SH-SY5Y (cell line): ENCODE data around the gene ZNF554.

Experiments used
- GATA2 ChIP-seq: IDR thresholded peaks from 2 replicates; pipeline ENCODE4 v1.6.1; 2011; ENCODE audit warnings: mild to moderate bottlenecking, low read depth, low read length
- GATA3 ChIP-seq: IDR thresholded peaks from 2 replicates; pipeline ENCODE4 v1.6.1; 2011; ENCODE audit warnings: low read depth, mild to moderate bottlenecking, low read length, moderate library complexity

- no peak for TF ChIP-seq GATA2
- TF ChIP-seq GATA3, result no peak
Observed at GRCh38 chr19:2877398-2878331, 58.0 kb downstream of the ZNF554 start.
